Left lung (tissue), 10 donors: ENCODE results near the gene GPSM3. TPM values are rescaled to one million over a fixed set of nuclear protein-coding genes. Genes with fewer than 3 reads are reported as not detected.
A peak's percentile ranks its signal among the peaks of the same experiment; 100 is the strongest.

Source experiments
- ATAC-seq: fragments of 200-7000 bp; cut with Tn5 transposase; one replicate; pipeline ENCODE4 v1.9.1; 2020; ENCODE audit warnings: moderate library complexity
- DNase-seq, 4 donors: peaks; one replicate each; pipeline ENCODE4 v3.0.0-alpha.2; 2013 to 2020
- H3K27ac ChIP-seq, 2 donors: fragments of 200-600 bp; sonication (generic) in 1 of 2; one replicate each; pipeline versions ENCODE4 v1.5.0 to v1.8.0; 2020 to 2021
- H3K27me3 ChIP-seq, 2 donors: fragments of 200-600 bp; sonication (generic) in 1 of 2; one replicate each; pipeline versions ENCODE4 v1.5.0 to v1.8.0; 2020 to 2021
- H3K36me3 ChIP-seq, 2 donors: fragments of 200-600 bp; sonication (generic) in 1 of 2; one replicate each; pipeline versions ENCODE4 v1.5.0 to v1.8.0; 2020 to 2021
- H3K4me1 ChIP-seq, 2 donors: fragments of 200-600 bp; one replicate each; pipeline ENCODE4 v1.8.0; 2021
- H3K4me3 ChIP-seq, 2 donors: fragments of 200-600 bp; sonication (generic) in 1 of 2; one replicate each; pipeline versions ENCODE4 v1.5.0 to v1.8.0; 2020 to 2021; ENCODE audit warnings: mild to moderate bottlenecking in 1 of 2
- H3K9me3 ChIP-seq, 2 donors: fragments of 200-600 bp; sonication (generic) in 1 of 2; one replicate each; pipeline versions ENCODE4 v1.5.0 to v1.8.0; 2020 to 2021
- intact Hi-C, 2 donors: fragments of 100-400 bp; cut with DNase I; formaldehyde crosslinking; loops; one replicate each; pipeline versions ENCODE4 v1.11.2 to v1.14.2; 2022
- polyA plus RNA-seq, 6 donors: library from polyadenylated mRNA; unstranded; fragments of 120-200 nt; gene quantifications; one replicate each; pipeline ENCODE4 v1.2.1, GENCODE V29; 2013; ENCODE audit not compliant: insufficient read length in 6 of 6
- total RNA-seq, 2 donors: library from RNA; stranded (reverse); fragmentation: NEBNext Ultra II Directional; extraction: Animal tissue kit (Norgen Biotek cat#: 25700); gene quantifications; one replicate each; pipeline ENCODE4 v1.2.1, GENCODE V29; 2021
- TF ChIP-seq, protein P1 (sequence below), 2 donors: fragments of 200-600 bp; sonication (generic) in 1 of 2; IDR thresholded peaks; one replicate each; pipeline versions ENCODE4 v1.5.0 to v1.8.0; 2021; ENCODE audit warnings: antibody characterized with exemption in 2 of 2
- donor health status: DM: no; HTN: yes; CAD: no.
- donor health status: DM: no; HTN: no; CAD: no.

Gene GPSM3
- total and polyA plus RNA-seq, 8 donors: 15.9 to 81.7 (median 19.2) TPM

DNA sequence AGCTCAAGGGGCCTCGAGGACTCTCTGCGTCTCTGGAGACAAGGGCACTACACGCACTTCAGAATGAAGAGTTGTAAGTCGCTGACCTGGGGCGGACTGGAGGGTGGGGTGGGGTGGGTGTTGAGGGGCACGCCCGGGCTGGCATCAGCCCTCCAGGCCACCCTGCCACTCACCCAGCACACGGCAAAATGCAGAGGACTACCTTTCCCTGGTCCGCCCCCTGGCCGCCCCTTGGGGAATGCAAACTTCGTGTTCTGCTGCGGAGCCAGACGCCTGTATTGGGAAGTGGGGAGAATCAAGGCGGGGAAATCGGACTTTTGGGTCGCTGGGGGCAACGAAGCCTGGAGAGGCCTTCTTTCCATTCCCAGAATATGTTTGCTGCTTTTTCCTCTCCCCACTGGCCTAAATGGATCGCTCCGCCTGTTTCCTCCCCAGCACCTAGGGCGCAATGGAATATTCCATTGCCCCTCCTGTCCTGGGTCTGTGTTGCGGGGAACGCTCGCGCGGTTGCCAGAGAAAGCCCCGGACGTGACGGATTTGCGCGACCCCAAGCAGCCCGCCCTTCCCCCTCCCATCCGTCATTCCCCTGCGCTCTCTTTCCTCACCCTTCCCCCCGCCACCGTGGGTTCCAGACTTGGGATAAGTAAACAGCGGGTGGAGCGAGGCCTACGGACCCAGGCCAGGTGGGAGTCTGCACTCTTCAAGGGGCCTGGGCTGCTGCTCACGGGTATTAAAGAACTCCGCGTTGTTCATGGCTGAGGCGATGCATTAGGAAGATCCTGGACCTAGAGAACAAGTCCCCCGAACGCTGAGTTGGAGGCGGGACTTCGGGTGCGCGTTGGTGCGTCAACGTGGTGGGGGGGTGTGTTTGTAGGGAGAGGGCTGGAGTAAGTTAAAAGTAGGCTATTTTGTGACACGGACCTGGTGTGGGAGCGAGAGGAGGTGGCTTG, 38.6 kb downstream of the GPSM3 start, which contains the start of gene PPT2:
PPT2 (plus strand) TSS at position 578 of the 950 bp plus-strand sequence. CDS start 454 bp downstream, outside the sequence.
- H3K9me3 ChIP-seq: no peaks in the 10 kb centered on the region
- TF ChIP-seq, protein P1, sequence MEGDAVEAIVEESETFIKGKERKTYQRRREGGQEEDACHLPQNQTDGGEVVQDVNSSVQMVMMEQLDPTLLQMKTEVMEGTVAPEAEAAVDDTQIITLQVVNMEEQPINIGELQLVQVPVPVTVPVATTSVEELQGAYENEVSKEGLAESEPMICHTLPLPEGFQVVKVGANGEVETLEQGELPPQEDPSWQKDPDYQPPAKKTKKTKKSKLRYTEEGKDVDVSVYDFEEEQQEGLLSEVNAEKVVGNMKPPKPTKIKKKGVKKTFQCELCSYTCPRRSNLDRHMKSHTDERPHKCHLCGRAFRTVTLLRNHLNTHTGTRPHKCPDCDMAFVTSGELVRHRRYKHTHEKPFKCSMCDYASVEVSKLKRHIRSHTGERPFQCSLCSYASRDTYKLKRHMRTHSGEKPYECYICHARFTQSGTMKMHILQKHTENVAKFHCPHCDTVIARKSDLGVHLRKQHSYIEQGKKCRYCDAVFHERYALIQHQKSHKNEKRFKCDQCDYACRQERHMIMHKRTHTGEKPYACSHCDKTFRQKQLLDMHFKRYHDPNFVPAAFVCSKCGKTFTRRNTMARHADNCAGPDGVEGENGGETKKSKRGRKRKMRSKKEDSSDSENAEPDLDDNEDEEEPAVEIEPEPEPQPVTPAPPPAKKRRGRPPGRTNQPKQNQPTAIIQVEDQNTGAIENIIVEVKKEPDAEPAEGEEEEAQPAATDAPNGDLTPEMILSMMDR (IDR thresholded peaks at IDR 0.05): no peak
- intact Hi-C loops: loop anchor here in 1 of 2 donors (5.0 kb wide), 1 partner anchor 37 kb away; no protein-coding TSS in a partner anchor
- H3K27ac ChIP-seq: peak within 1 kb of the TSS; percentile 80 to 84
- H3K27me3 ChIP-seq: peaks cover 31 to 85% of the 10 kb centered on the region in 2 donors
- H3K4me1 ChIP-seq: peaks cover 15 to 45% of the 10 kb centered on the region in 2 donors
- peak in 3 of 4 donors; percentile 81 to 97 (median 94) for DNase-seq
- ATAC-seq: peak; percentile 71
- peaks cover 0 to 14% of the 10 kb centered on the region in 2 donors for H3K36me3 ChIP-seq
- peak within 1 kb of the TSS; percentile 47 to 62 for H3K4me3 ChIP-seq

DNA sequence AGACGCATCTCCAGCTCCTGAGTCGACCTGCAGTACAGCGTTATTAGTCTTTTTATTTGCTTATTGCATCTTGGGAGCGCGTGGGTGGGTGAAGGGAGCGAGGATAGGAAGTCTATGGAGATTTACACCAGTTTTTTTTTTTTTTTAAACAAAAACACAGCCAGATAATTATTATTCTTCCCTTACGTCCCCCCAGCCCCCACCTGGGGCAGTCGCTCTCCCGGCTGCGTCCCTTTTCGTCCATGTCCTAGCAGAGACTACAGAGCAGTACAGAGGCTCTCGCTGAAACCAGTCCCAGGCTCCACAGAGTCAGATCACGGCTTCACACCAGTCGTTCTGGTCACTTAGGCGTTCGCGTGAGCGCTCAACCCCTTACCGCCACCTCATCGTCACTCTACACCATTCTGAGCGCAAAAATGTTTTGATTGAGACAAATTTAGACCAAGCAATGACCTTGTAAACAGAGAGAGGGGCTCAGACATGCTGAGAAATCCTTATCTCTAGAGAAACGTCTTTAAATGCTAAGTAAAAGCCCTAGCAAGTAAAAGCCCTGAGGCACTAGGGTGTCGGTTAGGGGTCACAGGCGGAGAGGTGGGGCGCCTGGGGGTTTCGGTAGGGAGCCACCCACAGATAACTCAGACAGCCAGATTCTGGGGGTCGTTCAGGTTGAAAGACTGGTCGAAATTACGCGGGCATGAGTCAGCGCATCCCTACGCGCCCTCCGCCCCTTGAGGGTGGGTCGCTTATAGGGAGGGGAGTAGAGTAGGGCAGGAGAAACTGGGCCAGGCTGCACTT, 39.5 kb downstream of the GPSM3 start:
- TF ChIP-seq, protein P1 (IDR thresholded peaks at IDR 0.05): no peak
- Histone ChIP-seq H3K4me1 (peaks cover 15 to 45% of the 10 kb centered on the region in 2 donors), H3K27me3 (peaks cover 31 to 94% of the 10 kb centered on the region in 2 donors), H3K36me3 (peaks cover 0 to 12% of the 10 kb centered on the region in 2 donors), H3K9me3 (no peaks in the 10 kb centered on the region), H3K27ac (peak overlapping the region; percentile 80 to 84), H3K4me3 (peak overlapping the region; percentile 47 to 62)
- ATAC-seq: peak; percentile 70
- peak in 1 of 4 donors; percentile 32 for DNase-seq
- intact Hi-C loops: loop anchor here in 1 of 2 donors (5.0 kb wide), 1 partner anchor 36 kb away; no protein-coding TSS in a partner anchor

DNA sequence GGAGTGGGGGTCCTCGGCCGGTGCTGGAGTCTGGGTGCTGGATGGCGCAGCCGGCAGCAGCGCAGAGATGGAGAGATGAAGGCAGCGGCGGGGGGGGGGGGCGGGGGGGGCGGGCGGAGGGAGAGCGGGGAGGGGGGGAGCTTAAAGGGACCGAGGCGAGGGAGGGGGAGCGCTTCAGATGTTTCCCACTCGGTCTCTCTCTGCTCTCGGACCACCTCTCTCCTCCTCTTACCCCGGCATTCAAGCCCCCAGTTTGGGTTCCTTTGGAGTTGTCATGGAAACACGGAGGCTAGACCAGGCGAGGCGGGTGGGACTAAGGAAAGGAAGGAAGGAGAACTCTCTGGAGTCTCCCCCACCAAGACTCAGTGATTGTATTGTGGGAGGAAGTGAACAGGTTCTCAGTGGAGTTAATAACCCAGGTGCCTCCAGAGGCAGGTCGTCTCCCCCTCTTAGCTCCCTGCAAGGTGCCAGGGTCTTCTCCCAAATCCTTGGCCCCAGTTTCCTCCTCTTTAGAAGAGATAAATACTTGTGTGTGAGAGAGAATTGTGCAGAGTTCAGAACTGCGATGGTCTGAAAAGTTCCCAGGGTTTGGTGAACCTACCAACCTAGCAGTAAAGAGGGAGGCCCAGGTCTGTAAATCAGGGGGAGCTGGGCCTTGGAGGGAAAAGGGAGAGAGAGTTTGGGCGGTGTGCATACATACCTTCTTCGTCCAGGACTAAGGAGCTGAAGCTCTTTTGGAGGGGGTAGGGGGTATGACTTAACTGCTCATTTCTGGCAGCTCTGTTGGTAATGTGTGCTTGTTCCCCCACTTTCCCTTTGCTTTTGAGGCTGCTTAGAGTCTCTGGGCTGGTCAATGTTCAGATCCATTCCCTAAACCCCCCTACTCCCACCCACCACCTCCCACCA, 40.3 kb downstream of the GPSM3 start, which contains the start of gene PRRT1:
PRRT1 (minus strand) TSS at position 77 of the 906 bp plus-strand sequence. CDS start 112 bp downstream, outside the sequence.
- peak within 1 kb of the TSS; percentile 47 to 62 for H3K4me3 ChIP-seq
- peak within 1 kb of the TSS; percentile 19 to 80 for H3K27ac ChIP-seq
- peaks cover 0 to 6% of the 10 kb centered on the region in 2 donors for H3K36me3 ChIP-seq
- TF ChIP-seq, protein P1 (IDR thresholded peaks at IDR 0.05): no peak
- ATAC-seq (no peak), DNase-seq (no peak)
- intact Hi-C loops: loop anchor here in 1 of 2 donors (5.0 kb wide), 1 partner anchor 35 kb away; no protein-coding TSS in a partner anchor
- peaks cover 33 to 95% of the 10 kb centered on the region in 2 donors for H3K27me3 ChIP-seq
- peaks cover 15 to 45% of the 10 kb centered on the region in 2 donors for H3K4me1 ChIP-seq
- no peaks in the 10 kb centered on the region for H3K9me3 ChIP-seq

DNA sequence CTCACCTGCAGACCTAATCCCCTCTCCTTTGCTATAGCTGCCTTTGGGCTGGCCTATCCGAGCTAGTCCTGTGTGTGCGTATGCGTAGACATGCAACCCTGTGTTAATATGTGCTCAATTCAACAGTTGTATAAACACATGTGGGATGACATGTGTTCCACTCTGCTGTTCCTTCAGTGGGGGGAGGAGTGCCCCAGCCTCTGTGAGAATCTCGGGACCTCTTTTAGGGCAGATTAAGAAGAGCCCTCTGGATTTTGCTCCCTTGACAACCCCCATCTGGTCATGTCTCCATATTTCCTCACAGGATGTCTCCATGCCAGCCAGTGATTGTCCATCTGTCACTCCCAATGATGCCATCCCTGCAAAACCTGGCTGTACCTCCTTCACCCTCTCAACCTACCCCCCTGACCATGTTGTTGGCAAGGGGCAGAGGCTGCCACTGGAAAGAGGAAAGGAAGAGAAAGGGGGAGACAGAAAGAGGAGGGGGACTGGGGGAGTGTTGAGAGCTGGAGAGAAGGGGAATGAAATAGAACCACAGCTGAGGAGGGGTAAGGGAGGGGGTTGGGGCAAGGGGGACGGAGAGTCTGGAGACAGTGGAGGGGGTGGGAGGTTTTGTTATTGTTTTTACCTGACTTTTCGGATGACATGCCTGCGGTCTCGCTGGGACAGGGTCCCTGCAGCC, 41.1 kb downstream of the GPSM3 start:
- peaks cover 35 to 95% of the 10 kb centered on the region in 2 donors for H3K27me3 ChIP-seq
- no peaks in the 10 kb centered on the region for H3K36me3 ChIP-seq
- ATAC-seq (no peak), DNase-seq (no peak)
- H3K4me3 ChIP-seq: peak overlapping the region; percentile 5 to 13
- H3K9me3 ChIP-seq: no peaks in the 10 kb centered on the region
- TF ChIP-seq, protein P1 (IDR thresholded peaks at IDR 0.05): no peak
- intact Hi-C loops: loop anchor here in 1 of 2 donors (5.0 kb wide), 1 partner anchor 34 kb away; no protein-coding TSS in a partner anchor
- no peak overlapping the region for H3K27ac ChIP-seq
- peaks cover 15 to 45% of the 10 kb centered on the region in 2 donors for H3K4me1 ChIP-seq
